Liver (tissue), 9 donors: ENCODE results near the gene EPC1. TPM values are rescaled to one million over a fixed set of nuclear protein-coding genes. Genes with fewer than 3 reads are reported as not detected.

Experiments used
- DNase-seq: peaks from one replicate; pipeline ENCODE4 v3.0.0-alpha.2; 2017; ENCODE audit warnings: low spot score
- H3K27ac ChIP-seq, 2 donors: one replicate each; pipeline ENCODE4 v1.7.0; 2013; ENCODE audit warnings: inconsistent platforms in 2 of 2, low read length in 2 of 2, control low read depth in 1 of 2, low read depth in 1 of 2, mild to moderate bottlenecking in 1 of 2
- H3K27me3 ChIP-seq, 4 donors: one replicate each; pipeline versions ENCODE4 v1.6.1 to v1.7.0; 2013; ENCODE audit warnings: low read length in 3 of 4, inconsistent platforms in 1 of 4, mild to moderate bottlenecking in 1 of 4, moderate library complexity in 1 of 4; ENCODE audit not compliant: control insufficient read depth in 4 of 4, insufficient read depth in 4 of 4
- H3K36me3 ChIP-seq, 4 donors: one replicate each; pipeline versions ENCODE4 v1.6.1 to v1.7.0; 2013; ENCODE audit warnings: low read length in 3 of 4, mild to moderate bottlenecking in 3 of 4, low read depth in 1 of 4, moderate library complexity in 1 of 4; ENCODE audit not compliant: control insufficient read depth in 4 of 4, insufficient read depth in 3 of 4
- H3K4me1 ChIP-seq, 4 donors: one replicate each; pipeline versions ENCODE4 v1.6.1 to v1.7.0; 2013; ENCODE audit warnings: low read length in 3 of 4, mild to moderate bottlenecking in 3 of 4, moderate library complexity in 1 of 4; ENCODE audit not compliant: control insufficient read depth in 4 of 4, insufficient read depth in 4 of 4
- H3K4me3 ChIP-seq, 3 donors: one replicate each; pipeline versions ENCODE4 v1.6.1 to v1.7.0; 2013; ENCODE audit warnings: low read length in 3 of 3, control low read depth in 1 of 3, low read depth in 1 of 3, mild to moderate bottlenecking in 1 of 3
- H3K9ac ChIP-seq, 2 donors: one replicate each; pipeline ENCODE4 v1.7.0; 2013; ENCODE audit warnings: low read length in 2 of 2, mild to moderate bottlenecking in 2 of 2, moderate library complexity in 2 of 2, control low read depth in 1 of 2, low read depth in 1 of 2
- H3K9me3 ChIP-seq, 4 donors: one replicate each; pipeline versions ENCODE4 v1.6.1 to v1.7.0; 2013; ENCODE audit warnings: low read length in 3 of 4; ENCODE audit not compliant: control insufficient read depth in 4 of 4
- EGR1 ChIP-seq, 2 donors: IDR thresholded peaks; 2 replicates each; pipeline ENCODE4 v1.6.1; 2016 to 2018; ENCODE audit warnings: antibody characterized with exemption in 2 of 2, low read depth in 2 of 2
- FOXA1 ChIP-seq: IDR thresholded peaks from 2 replicates; pipeline ENCODE4 v1.6.1; 2016; ENCODE audit warnings: antibody characterized with exemption
- FOXA2 ChIP-seq: IDR thresholded peaks from 2 replicates; pipeline ENCODE4 v1.6.1; 2016; ENCODE audit warnings: antibody characterized with exemption
- GABPA ChIP-seq, 2 donors: IDR thresholded peaks in 1 of 2; conservative IDR thresholded peaks in 1 of 2; 2 replicates each; pipeline ENCODE4 v1.6.1; 2016; ENCODE audit warnings: antibody characterized with exemption in 2 of 2, mild to moderate bottlenecking in 1 of 2, moderate library complexity in 1 of 2
- HNF4A ChIP-seq, 2 donors: conservative IDR thresholded peaks; 2 replicates each; pipeline ENCODE4 v1.6.1; 2016; ENCODE audit warnings: antibody characterized with exemption in 2 of 2, mild to moderate bottlenecking in 2 of 2
- HNF4G ChIP-seq: IDR thresholded peaks from 2 replicates; pipeline ENCODE4 v1.6.1; 2016; ENCODE audit warnings: antibody characterized with exemption
- JUND ChIP-seq, 2 donors: IDR thresholded peaks; 2 replicates each; pipeline ENCODE4 v1.6.1; 2016; ENCODE audit warnings: antibody characterized with exemption in 2 of 2
- NR2F2 ChIP-seq: IDR thresholded peaks from 2 replicates; pipeline ENCODE4 v1.6.1; 2016; ENCODE audit warnings: antibody characterized with exemption
- RAD21 ChIP-seq, 2 donors: IDR thresholded peaks; 2 replicates each; pipeline ENCODE4 v1.6.1; 2016; ENCODE audit warnings: antibody characterized with exemption in 2 of 2, mild to moderate bottlenecking in 2 of 2
- RXRA ChIP-seq, 2 donors: IDR thresholded peaks; 2 replicates each; pipeline ENCODE4 v1.6.1; 2017 to 2018; ENCODE audit warnings: antibody characterized with exemption in 2 of 2, mild to moderate bottlenecking in 1 of 2
- SP1 ChIP-seq: IDR thresholded peaks from 2 replicates; pipeline ENCODE4 v1.6.1; 2018; ENCODE audit warnings: antibody characterized with exemption, mild to moderate bottlenecking
- TAF1 ChIP-seq: conservative IDR thresholded peaks from 2 replicates; pipeline ENCODE4 v1.6.1; 2016; ENCODE audit warnings: antibody characterized with exemption, mild to moderate bottlenecking
- YY1 ChIP-seq: IDR thresholded peaks from 2 replicates; pipeline ENCODE4 v1.6.1; 2016; ENCODE audit warnings: antibody characterized with exemption, mild to moderate bottlenecking
- WGBS: extraction: QIAGEN DNeasy Blood & Tissue Kit; methylation state at CpG from one replicate; pipeline ENCODE4 v1.1.7; 2013; 5-methylcytosine and 5-hydroxymethylcytosine counted together
- polyA plus RNA-seq, 2 donors: library from polyadenylated mRNA; stranded (reverse) in 1 of 2; unstranded in 1 of 2; fragments of 200-250 nt in 1 of 2; fragments of >200 nt in 1 of 2; fragmentation: Nextera tagmentation in 1 of 2; extraction: Ambion mirVana in 1 of 2; gene quantifications; one replicate each; pipeline versions ENCODE4 v1.2.1 to v1.2.3, GENCODE V29; 2013 to 2015
- total RNA-seq, 2 donors: library from RNA; depleted of rRNA; stranded (reverse); fragments of >200 nt; gene quantifications; one replicate each; pipeline ENCODE4 v1.2.3, GENCODE V29; 2014
- TF ChIP-seq, protein P1 (sequence below): fragments of 150-350 bp; IDR thresholded peaks from 2 replicates; pipeline ENCODE4 v1.5.1; 2017; ENCODE audit warnings: improper control_type of control experiment, low read depth, low read length; ENCODE audit not compliant: missing input control
- TF ChIP-seq, protein P2 (sequence below): IDR thresholded peaks from 2 replicates; pipeline ENCODE4 v1.6.1; 2016; ENCODE audit warnings: antibody characterized with exemption
- TF ChIP-seq, protein P3 (sequence below): IDR thresholded peaks from 2 replicates; pipeline ENCODE4 v1.6.1; 2016; ENCODE audit warnings: antibody characterized with exemption
- TF ChIP-seq, protein P4 (sequence below): IDR thresholded peaks from 2 replicates; pipeline ENCODE4 v1.6.1; 2016; ENCODE audit warnings: antibody characterized with exemption, mild to moderate bottlenecking
- TF ChIP-seq, protein P5 (sequence below): IDR thresholded peaks from 2 replicates; pipeline ENCODE4 v1.6.1; 2016; ENCODE audit warnings: antibody characterized with exemption
- donor health status: healthy.
- donor health status: healthy.
- donor health status: healthy.
- donor health status: healthy.
- donor health status: healthy.

Gene EPC1
- total and polyA plus RNA-seq, 4 donors, result 5.6 to 30.9 (median 16.0) TPM

DNA sequence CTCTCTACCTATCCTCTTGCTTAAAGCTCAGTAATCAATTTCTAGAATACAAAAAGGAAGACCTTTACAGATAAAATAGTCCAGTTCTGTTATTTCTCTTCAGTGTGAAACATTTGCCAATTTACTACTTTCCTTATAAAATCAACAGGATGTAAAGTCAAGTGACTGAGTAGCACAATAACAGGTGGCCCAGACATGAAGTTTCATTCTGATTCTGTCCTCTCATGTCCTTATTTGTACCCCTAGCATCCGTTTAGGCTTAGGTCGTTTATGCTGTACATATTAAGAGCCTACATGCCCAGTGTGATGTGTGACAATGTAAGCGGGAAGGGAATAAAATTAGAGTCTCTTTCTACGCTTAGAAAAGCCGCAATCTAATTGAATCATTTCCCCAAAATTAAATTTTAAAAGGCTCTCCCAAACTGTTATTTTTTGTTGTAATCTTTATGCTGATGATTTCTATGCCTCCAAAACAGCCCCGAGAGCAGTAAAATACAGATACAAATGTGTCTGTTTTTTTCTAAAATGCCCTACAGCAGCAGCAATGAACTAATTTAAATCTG lies 29.1 kb downstream of the EPC1 start:
- DNase-seq, result no peak
- H3K9ac ChIP-seq, result no peak overlapping the region
- no peak for TF ChIP-seq HNF4A (conservative IDR thresholded peaks at IDR 0.05)
- TF ChIP-seq NR2F2, result no peak
- TF ChIP-seq SP1, result no peak
- TF ChIP-seq, protein P1, sequence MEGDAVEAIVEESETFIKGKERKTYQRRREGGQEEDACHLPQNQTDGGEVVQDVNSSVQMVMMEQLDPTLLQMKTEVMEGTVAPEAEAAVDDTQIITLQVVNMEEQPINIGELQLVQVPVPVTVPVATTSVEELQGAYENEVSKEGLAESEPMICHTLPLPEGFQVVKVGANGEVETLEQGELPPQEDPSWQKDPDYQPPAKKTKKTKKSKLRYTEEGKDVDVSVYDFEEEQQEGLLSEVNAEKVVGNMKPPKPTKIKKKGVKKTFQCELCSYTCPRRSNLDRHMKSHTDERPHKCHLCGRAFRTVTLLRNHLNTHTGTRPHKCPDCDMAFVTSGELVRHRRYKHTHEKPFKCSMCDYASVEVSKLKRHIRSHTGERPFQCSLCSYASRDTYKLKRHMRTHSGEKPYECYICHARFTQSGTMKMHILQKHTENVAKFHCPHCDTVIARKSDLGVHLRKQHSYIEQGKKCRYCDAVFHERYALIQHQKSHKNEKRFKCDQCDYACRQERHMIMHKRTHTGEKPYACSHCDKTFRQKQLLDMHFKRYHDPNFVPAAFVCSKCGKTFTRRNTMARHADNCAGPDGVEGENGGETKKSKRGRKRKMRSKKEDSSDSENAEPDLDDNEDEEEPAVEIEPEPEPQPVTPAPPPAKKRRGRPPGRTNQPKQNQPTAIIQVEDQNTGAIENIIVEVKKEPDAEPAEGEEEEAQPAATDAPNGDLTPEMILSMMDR, result no peak
- TF ChIP-seq TAF1, result no peak
- TF ChIP-seq JUND (IDR thresholded peaks at IDR 0.05), result no peak
- TF ChIP-seq RAD21 (IDR thresholded peaks at IDR 0.05), result no peak
- TF ChIP-seq, protein P2, sequence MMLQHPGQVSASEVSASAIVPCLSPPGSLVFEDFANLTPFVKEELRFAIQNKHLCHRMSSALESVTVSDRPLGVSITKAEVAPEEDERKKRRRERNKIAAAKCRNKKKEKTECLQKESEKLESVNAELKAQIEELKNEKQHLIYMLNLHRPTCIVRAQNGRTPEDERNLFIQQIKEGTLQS, result no peak
- TF ChIP-seq, protein P3, sequence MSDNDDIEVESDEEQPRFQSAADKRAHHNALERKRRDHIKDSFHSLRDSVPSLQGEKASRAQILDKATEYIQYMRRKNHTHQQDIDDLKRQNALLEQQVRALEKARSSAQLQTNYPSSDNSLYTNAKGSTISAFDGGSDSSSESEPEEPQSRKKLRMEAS, result no peak
- TF ChIP-seq, protein P4, sequence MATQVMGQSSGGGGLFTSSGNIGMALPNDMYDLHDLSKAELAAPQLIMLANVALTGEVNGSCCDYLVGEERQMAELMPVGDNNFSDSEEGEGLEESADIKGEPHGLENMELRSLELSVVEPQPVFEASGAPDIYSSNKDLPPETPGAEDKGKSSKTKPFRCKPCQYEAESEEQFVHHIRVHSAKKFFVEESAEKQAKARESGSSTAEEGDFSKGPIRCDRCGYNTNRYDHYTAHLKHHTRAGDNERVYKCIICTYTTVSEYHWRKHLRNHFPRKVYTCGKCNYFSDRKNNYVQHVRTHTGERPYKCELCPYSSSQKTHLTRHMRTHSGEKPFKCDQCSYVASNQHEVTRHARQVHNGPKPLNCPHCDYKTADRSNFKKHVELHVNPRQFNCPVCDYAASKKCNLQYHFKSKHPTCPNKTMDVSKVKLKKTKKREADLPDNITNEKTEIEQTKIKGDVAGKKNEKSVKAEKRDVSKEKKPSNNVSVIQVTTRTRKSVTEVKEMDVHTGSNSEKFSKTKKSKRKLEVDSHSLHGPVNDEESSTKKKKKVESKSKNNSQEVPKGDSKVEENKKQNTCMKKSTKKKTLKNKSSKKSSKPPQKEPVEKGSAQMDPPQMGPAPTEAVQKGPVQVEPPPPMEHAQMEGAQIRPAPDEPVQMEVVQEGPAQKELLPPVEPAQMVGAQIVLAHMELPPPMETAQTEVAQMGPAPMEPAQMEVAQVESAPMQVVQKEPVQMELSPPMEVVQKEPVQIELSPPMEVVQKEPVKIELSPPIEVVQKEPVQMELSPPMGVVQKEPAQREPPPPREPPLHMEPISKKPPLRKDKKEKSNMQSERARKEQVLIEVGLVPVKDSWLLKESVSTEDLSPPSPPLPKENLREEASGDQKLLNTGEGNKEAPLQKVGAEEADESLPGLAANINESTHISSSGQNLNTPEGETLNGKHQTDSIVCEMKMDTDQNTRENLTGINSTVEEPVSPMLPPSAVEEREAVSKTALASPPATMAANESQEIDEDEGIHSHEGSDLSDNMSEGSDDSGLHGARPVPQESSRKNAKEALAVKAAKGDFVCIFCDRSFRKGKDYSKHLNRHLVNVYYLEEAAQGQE, result no peak
- TF ChIP-seq HNF4G, result no peak
- TF ChIP-seq EGR1 (IDR thresholded peaks at IDR 0.05; ENCODE audit: low read depth in 2 of 2), result no peak
- TF ChIP-seq FOXA2, result no peak
- TF ChIP-seq FOXA1, result no peak
- TF ChIP-seq GABPA (IDR thresholded peaks at IDR 0.05 in 1 of 2, conservative IDR thresholded peaks at IDR 0.05 in 1 of 2), result no peak
- TF ChIP-seq, protein P5, sequence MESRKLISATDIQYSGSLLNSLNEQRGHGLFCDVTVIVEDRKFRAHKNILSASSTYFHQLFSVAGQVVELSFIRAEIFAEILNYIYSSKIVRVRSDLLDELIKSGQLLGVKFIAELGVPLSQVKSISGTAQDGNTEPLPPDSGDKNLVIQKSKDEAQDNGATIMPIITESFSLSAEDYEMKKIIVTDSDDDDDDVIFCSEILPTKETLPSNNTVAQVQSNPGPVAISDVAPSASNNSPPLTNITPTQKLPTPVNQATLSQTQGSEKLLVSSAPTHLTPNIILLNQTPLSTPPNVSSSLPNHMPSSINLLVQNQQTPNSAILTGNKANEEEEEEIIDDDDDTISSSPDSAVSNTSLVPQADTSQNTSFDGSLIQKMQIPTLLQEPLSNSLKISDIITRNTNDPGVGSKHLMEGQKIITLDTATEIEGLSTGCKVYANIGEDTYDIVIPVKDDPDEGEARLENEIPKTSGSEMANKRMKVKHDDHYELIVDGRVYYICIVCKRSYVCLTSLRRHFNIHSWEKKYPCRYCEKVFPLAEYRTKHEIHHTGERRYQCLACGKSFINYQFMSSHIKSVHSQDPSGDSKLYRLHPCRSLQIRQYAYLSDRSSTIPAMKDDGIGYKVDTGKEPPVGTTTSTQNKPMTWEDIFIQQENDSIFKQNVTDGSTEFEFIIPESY, result no peak
- TF ChIP-seq RXRA (IDR thresholded peaks at IDR 0.05), result no peak
- TF ChIP-seq YY1, result no peak
- H3K4me1 ChIP-seq, result peaks cover 5 to 18% (median 7%) of the 10 kb centered on the region in 4 donors
- no peaks in the 10 kb centered on the region for H3K9me3 ChIP-seq
- no peaks in the 10 kb centered on the region for H3K27me3 ChIP-seq
- WGBS, result 72% methylated on average over 6 of the region's 6 CpGs
- H3K4me3 ChIP-seq, result no peak overlapping the region
- no peak overlapping the region for H3K27ac ChIP-seq
- H3K36me3 ChIP-seq, result peaks cover 0 to 2% (median 0%) of the 10 kb centered on the region in 4 donors
